HFF-Myc (cell line): ENCODE data around the gene ABCG1.

ENCODE experiments used
- DNase-seq: peaks from one replicate; pipeline ENCODE4 v3.0.0-alpha.2; 2011; ENCODE audit warnings: low read depth; ENCODE audit errors: extremely low read depth
- H3K4me3 ChIP-seq: replicated peaks from 2 replicates; pipeline ENCODE4 v1.5.1; 2011; ENCODE audit warnings: low read depth, mild to moderate bottlenecking, control low read depth, low read length
- CTCF ChIP-seq: IDR thresholded peaks from 2 replicates; pipeline ENCODE4 v1.5.1; 2012; ENCODE audit warnings: mild to moderate bottlenecking, low read depth, low read length, control low read depth; ENCODE audit errors: missing control alignments

ABCG1 gene

GRCh38 chr21:42314616-42315295 lies 95.8 kb downstream of the ABCG1 start:
- TF ChIP-seq CTCF, result no peak
- no peak overlapping the region for H3K4me3 ChIP-seq
- no peak for DNase-seq

GRCh38 chr21:42315296-42315891 lies 96.5 kb downstream of the ABCG1 start, which contains the start of gene TFF3:
TSS of gene TFF3 (minus strand) at chr21:42315409. CDS start at chr21:42315374, 35 bp downstream.
- H3K4me3 ChIP-seq, result no peak within 1 kb of the TSS
- DNase-seq, result no peak
- TF ChIP-seq CTCF, result no peak

- DNase-seq, result no peak
- TF ChIP-seq CTCF, result no peak
- no peak overlapping the region for H3K4me3 ChIP-seq
Observed at GRCh38 chr21:42316891-42317290, 98.0 kb downstream of the ABCG1 start.

GRCh38 chr21:42317341-42317741 lies 98.4 kb downstream of the ABCG1 start:
- H3K4me3 ChIP-seq, result no peak overlapping the region
- no peak for DNase-seq
- no peak for TF ChIP-seq CTCF

GRCh38 chr21:42317826-42318746 lies 99.1 kb downstream of the ABCG1 start:
- DNase-seq, result no peak
- TF ChIP-seq CTCF, result no peak
- H3K4me3 ChIP-seq, result no peak overlapping the region

- no peak for TF ChIP-seq CTCF
- H3K4me3 ChIP-seq, result no peak overlapping the region
- no peak for DNase-seq
Observed at GRCh38 chr21:42319376-42319775, 100.4 kb downstream of the ABCG1 start.
